Tibial artery (tissue), 4 donors: ENCODE data around the gene ACCSL.

Source experiments
- DNase-seq, 2 donors: peaks; one replicate each; pipeline ENCODE4 v3.0.0-alpha.2; 2019
- H3K27ac ChIP-seq, 2 donors: fragments of 200-600 bp; sonication (generic) in 1 of 2; 1 replicate in 1 of 2; 2 replicates in 1 of 2; pipeline ENCODE4 v1.5.1; 2018 to 2019; ENCODE audit warnings: mild to moderate bottlenecking in 1 of 2
- H3K27me3 ChIP-seq, 2 donors: fragments of 200-600 bp; sonication (generic) in 1 of 2; one replicate each; pipeline versions ENCODE4 v1.5.1 to v1.6.0; 2016 to 2019
- H3K36me3 ChIP-seq, 3 donors: fragments of 200-600 bp; sonication (generic) in 2 of 3; one replicate each; pipeline ENCODE4 v1.5.1; 2016 to 2019; ENCODE audit warnings: mild to moderate bottlenecking in 2 of 3
- H3K4me1 ChIP-seq, 4 donors: fragments of 200-600 bp; sonication (generic) in 2 of 4; 1 replicate in 3 of 4; 2 replicates in 1 of 4; pipeline ENCODE4 v1.5.1; 2016 to 2019
- H3K4me3 ChIP-seq, 2 donors: fragments of 200-600 bp; sonication (generic) in 1 of 2; 1 replicate in 1 of 2; 2 replicates in 1 of 2; pipeline ENCODE4 v1.5.1; 2018 to 2019; ENCODE audit warnings: mild to moderate bottlenecking in 2 of 2
- H3K9me3 ChIP-seq, 3 donors: fragments of 200-600 bp; sonication (generic) in 1 of 3; one replicate each; pipeline ENCODE4 v1.5.1; 2016 to 2019
- intact Hi-C: fragments of 100-400 bp; cut with DNase I; formaldehyde crosslinking; loops from one replicate; pipeline ENCODE4 v1.15.0; 2023; ENCODE audit warnings: low total_unique reads
- TF ChIP-seq, protein P1 (sequence below), 2 experiments: fragments of 200-600 bp in 1 of 2; fragments of 450-650 bp in 1 of 2; IDR thresholded peaks; one replicate each; pipeline ENCODE4 v1.5.1; 2017 to 2019; ENCODE audit warnings: antibody characterized with exemption in 2 of 2, mild to moderate bottlenecking in 1 of 2, moderate library complexity in 1 of 2

Gene ACCSL

DNA sequence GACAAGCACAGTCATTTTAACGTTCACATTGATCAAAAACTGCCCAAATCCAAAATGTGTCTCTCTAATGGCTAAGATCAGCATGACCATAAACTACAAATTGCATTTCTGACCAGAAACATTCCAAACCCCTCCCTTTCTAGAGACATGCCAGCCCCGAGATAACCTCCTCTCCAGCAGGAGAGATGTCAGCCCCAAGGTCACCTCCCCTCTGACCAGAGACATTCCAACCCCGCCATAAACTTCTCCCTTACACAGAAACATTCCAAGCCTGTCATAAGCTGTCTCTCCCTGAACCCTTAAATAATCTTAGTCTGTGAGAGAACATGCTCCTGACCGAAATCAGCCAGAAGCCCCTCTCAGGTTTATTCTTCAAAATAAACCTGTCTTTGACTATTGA lies 41.1 kb downstream of the ACCSL start:
- TF ChIP-seq, protein P1, sequence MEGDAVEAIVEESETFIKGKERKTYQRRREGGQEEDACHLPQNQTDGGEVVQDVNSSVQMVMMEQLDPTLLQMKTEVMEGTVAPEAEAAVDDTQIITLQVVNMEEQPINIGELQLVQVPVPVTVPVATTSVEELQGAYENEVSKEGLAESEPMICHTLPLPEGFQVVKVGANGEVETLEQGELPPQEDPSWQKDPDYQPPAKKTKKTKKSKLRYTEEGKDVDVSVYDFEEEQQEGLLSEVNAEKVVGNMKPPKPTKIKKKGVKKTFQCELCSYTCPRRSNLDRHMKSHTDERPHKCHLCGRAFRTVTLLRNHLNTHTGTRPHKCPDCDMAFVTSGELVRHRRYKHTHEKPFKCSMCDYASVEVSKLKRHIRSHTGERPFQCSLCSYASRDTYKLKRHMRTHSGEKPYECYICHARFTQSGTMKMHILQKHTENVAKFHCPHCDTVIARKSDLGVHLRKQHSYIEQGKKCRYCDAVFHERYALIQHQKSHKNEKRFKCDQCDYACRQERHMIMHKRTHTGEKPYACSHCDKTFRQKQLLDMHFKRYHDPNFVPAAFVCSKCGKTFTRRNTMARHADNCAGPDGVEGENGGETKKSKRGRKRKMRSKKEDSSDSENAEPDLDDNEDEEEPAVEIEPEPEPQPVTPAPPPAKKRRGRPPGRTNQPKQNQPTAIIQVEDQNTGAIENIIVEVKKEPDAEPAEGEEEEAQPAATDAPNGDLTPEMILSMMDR (IDR thresholded peaks at IDR 0.05), result no peak
- Histone ChIP-seq H3K9me3 (no peaks in the 10 kb centered on the region), H3K4me1 (no peaks in the 10 kb centered on the region), H3K27ac (no peak overlapping the region), H3K4me3 (no peak overlapping the region), H3K36me3 (peaks cover 0 to 28% (median 18%) of the 10 kb centered on the region in 3 donors), H3K27me3 (no peaks in the 10 kb centered on the region)
- DNase-seq, result no peak
- intact Hi-C loops, result no loop called here

DNA sequence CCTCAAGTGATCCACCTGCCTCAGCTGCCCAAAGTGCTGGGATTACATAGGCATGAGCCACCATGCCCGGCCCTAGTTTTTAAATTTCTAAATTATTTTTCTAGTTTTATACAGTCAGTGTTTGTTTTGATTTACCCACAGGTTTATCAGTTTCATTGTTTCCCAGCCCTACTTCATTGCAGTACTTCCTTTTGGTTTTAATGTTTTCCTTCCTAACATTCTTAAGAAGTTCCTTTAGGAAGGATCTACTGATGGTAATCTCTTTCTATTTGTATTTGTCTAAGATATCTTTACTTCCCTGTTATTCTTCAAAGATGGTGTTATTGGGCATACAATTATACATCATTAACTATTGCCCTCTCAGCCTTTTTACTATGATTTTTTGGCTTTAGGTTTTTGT lies 42.8 kb downstream of the ACCSL start:
- no peaks in the 10 kb centered on the region for H3K27me3 ChIP-seq
- TF ChIP-seq, protein P1 (IDR thresholded peaks at IDR 0.05), result no peak
- H3K9me3 ChIP-seq, result no peaks in the 10 kb centered on the region
- peaks cover 0 to 24% (median 7%) of the 10 kb centered on the region in 3 donors for H3K36me3 ChIP-seq
- no peak overlapping the region for H3K4me3 ChIP-seq
- intact Hi-C loops, result no loop called here
- H3K27ac ChIP-seq, result no peak overlapping the region
- DNase-seq, result no peak
- H3K4me1 ChIP-seq, result peaks cover 0 to 10% (median 5%) of the 10 kb centered on the region in 4 donors

DNA sequence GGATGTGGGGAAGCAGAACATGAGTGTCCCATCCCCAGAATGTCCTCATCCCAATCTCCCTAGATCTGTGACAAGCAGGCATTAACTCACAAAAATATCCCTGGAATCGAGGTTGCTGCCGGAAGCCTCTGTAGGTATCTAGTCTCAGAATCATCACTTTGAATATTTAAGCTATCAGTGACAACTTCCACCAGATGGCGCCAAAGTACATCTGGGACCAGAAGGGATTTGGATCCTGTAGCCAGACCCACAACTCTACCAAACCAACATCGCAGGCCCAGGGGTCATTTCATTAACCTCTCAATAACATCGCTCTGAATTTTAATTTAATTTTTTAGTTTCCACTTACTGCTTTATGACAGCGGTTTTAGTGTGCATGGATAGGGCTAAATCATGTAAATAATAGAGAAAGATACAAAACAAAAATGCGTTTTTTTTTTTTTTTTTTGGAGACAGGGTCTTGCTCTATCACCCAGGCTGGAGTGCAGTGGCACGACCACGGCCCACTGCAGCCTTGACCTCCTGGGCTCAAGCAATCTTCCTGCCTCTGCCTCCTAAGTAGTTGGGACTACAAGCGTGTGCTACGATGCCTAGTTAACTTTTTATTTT lies 46.6 kb downstream of the ACCSL start:
- DNase-seq, result peak; percentile 83 to 84
- H3K4me1 ChIP-seq, result peaks cover 0 to 27% (median 13%) of the 10 kb centered on the region in 4 donors
- no peak overlapping the region for H3K27ac ChIP-seq
- H3K27me3 ChIP-seq, result no peaks in the 10 kb centered on the region
- intact Hi-C loops, result no loop called here
- TF ChIP-seq, protein P1 (IDR thresholded peaks at IDR 0.05), result peak; percentile 58 to 69
- H3K9me3 ChIP-seq, result no peaks in the 10 kb centered on the region
- H3K4me3 ChIP-seq, result no peak overlapping the region
- H3K36me3 ChIP-seq, result peaks cover 0 to 5% (median 1%) of the 10 kb centered on the region in 3 donors

DNA sequence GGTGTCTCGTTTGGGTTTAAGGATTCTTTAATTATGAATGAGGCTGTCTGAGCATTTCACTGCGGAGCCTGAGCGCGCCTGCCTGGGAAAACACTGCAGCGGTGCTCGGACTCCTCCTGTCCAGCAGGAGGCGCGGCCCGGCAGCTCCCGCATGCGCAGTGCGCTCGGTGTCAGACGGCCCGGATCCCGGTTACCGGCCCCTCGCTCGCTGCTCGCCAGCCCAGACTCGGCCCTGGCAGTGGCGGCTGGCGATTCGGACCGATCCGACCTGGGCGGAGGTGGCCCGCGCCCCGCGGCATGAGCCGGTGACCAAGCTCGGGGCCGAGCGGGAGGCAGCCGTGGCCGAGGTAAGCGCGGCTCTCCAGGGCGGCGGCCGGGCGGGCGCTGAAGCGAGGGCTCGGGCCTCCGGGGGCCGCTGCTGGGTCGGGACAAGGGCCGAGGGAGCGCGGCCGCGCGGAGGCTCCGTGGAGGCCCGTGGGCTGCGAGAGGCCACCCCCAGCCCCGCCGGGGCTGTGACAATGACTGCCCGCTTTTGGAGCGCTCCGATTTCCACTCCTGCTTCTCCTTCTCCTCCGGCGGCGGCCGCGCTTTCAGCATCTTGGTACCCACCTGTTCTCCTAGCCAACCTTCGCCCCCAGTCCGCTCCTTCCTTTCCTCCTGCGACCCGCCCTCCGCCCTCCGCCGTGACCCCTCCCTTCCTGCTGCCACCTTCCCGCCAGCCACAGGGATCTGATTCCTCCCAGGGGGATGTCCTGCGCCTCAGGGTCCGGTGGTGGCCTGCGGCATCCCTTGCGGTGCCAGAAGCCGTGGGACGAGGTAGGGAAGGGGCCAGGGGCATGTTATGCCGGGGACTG lies 48.0 kb downstream of the ACCSL start, which contains the start of gene EXT2:
TSS of gene EXT2 (plus strand) at position 173 of the 854 bp plus-strand sequence. CDS start 12,035 bp downstream, outside the sequence.
- H3K4me3 ChIP-seq, result peak within 1 kb of the TSS; percentile 90 to 99
- TF ChIP-seq, protein P1 (IDR thresholded peaks at IDR 0.05), result peak; percentile 92 to 93
- H3K36me3 ChIP-seq, result peaks cover 0 to 5% (median 4%) of the 10 kb centered on the region in 3 donors
- no peaks in the 10 kb centered on the region for H3K9me3 ChIP-seq
- no peaks in the 10 kb centered on the region for H3K27me3 ChIP-seq
- H3K4me1 ChIP-seq, result peaks cover 0 to 28% (median 13%) of the 10 kb centered on the region in 4 donors
- DNase-seq, result peak; percentile 81 to 93
- H3K27ac ChIP-seq, result peak within 1 kb of the TSS; percentile 79 to 85
- intact Hi-C loops, result no loop called here

DNA sequence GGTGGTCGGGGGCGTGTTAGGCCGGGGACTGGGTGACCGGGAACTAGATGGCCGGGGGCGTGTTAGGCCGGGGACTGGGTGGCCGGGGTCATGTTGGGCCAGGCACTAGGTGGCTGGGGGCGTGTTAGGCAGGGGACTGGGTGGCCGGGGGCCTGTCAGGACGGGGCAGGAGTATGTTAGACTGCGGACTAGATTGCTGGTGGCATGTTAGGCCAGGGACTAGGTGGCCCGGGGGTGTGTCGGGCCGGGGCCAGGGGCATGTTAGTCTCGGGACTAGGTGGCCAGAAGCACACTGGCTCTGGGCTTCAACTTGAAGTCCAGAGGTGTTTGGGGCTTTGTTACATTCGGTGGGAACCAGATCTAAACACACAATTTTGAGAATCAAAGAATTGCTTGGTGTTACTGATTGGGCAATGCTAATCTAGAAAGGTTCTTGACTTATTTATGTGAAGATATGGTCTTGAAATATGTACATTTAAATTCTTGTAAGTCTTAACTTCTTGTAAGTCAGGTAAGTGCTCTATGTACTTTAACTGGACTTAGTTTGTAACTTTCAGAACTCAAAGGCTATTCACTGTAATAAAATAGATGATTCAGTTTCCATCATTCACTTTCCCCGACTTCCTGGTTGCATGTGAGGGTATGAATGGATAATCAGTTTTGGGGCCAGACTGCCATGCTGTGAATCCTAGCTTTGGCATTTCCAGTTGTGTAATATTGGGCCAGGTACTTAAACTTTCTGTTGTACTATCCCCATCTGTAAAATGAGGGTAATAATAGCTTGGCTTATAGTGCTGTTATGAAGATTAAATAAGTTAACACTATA lies 48.8 kb downstream of the ACCSL start:
- H3K27me3 ChIP-seq, result no peaks in the 10 kb centered on the region
- H3K9me3 ChIP-seq, result no peaks in the 10 kb centered on the region
- H3K27ac ChIP-seq, result peak overlapping the region; percentile 79 to 85
- peaks cover 0 to 4% (median 1%) of the 10 kb centered on the region in 3 donors for H3K36me3 ChIP-seq
- TF ChIP-seq, protein P1 (IDR thresholded peaks at IDR 0.05), result no peak
- peaks cover 0 to 36% (median 15%) of the 10 kb centered on the region in 4 donors for H3K4me1 ChIP-seq
- no peak for DNase-seq
- intact Hi-C loops, result no loop called here
- peak overlapping the region; percentile 90 to 99 for H3K4me3 ChIP-seq
